SH-SY5Y (cell line): ENCODE measurements around the gene EID3.

ENCODE experiments used
- GATA2 ChIP-seq: IDR thresholded peaks from 2 replicates; pipeline ENCODE4 v1.6.1; 2011; ENCODE audit warnings: mild to moderate bottlenecking, low read depth, low read length
- GATA3 ChIP-seq: IDR thresholded peaks from 2 replicates; pipeline ENCODE4 v1.6.1; 2011; ENCODE audit warnings: low read depth, mild to moderate bottlenecking, low read length, moderate library complexity

DNA sequence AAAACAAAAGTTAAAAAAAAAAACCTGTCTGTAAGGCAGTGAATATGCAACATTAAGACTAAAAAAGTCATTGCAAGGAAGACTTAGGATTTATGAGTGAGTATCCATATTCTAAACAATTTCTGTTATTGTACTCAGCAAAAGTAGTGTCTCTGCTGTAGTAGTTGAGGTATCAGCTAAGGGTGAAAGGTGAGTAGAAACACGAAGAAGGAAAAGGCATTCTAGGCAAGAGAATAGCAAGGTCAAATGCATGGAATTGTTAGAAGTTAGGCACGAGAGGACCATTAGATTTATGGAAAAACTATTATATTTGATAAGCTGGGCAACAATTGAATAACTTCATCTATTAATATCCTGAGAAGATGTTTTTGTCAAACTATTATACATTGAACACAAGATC lies 1.8 kb downstream of the EID3 start:
- TF ChIP-seq GATA2 = no peak
- no peak for TF ChIP-seq GATA3
